ENCODE measurements around the gene ZCCHC7. TPM values are rescaled to one million over a fixed set of nuclear protein-coding genes. Genes with fewer than 3 reads are reported as not detected.

ZCCHC7 gene
- total RNA-seq, 1 donor from 2014 or later, result 25.1 TPM

DNA sequence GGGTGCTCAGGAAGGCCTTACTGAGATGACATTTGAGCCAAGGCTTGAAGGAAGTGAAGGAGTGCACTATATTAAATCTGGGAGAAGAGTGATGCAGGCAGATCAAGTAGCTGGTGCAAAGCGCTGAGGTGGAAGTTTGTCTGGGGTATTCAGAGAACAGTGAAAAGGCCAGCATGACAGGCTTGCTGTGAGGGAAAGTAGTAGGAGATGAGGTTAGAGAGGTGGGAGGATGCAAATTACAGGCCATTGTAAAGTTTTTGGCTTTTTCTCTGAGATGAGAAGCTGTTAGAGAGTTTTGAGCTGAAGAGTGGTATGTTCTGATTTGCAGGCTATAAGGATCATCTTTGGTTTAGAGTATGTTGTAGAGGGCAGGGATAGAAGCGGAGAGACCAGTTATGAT is 221.3 kb downstream of the ZCCHC7 start:
- Histone ChIP-seq H3K4me1 (no peaks in the 10 kb centered on the region), H3K36me3 (no peaks in the 10 kb centered on the region), H3K27me3 (no peaks in the 10 kb centered on the region), H3K9me3 (no peaks in the 10 kb centered on the region), H3K27ac (no peak overlapping the region), H3K4me3 (no peak overlapping the region)
- intact Hi-C loops (cut with DNase I), result no loop called here
- DNase-seq (ENCODE audit: low spot score in 2 of 2), result no peak
- TF ChIP-seq, protein P1, sequence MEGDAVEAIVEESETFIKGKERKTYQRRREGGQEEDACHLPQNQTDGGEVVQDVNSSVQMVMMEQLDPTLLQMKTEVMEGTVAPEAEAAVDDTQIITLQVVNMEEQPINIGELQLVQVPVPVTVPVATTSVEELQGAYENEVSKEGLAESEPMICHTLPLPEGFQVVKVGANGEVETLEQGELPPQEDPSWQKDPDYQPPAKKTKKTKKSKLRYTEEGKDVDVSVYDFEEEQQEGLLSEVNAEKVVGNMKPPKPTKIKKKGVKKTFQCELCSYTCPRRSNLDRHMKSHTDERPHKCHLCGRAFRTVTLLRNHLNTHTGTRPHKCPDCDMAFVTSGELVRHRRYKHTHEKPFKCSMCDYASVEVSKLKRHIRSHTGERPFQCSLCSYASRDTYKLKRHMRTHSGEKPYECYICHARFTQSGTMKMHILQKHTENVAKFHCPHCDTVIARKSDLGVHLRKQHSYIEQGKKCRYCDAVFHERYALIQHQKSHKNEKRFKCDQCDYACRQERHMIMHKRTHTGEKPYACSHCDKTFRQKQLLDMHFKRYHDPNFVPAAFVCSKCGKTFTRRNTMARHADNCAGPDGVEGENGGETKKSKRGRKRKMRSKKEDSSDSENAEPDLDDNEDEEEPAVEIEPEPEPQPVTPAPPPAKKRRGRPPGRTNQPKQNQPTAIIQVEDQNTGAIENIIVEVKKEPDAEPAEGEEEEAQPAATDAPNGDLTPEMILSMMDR (IDR thresholded peaks at IDR 0.05), result no peak

DNA sequence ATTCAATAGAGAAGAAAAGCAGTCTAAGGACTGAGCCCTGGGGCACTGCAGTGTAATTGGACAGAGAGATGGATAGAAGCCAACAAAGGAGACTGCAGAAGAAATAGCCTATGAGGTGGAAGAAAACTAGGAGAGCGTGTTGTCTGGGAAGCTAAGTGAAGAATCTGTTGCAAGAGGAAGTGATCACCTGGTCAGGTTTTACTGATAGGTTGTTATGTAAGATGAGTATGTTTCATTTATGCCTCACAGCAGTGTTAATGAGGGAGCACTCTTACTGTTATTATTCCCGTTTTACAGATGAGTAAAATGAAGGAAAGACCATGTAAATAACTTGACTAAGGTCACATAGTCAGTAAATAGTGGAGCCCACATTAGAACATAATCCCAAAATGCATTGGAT is 222.1 kb downstream of the ZCCHC7 start:
- Histone ChIP-seq H3K4me1 (no peaks in the 10 kb centered on the region), H3K27ac (no peak overlapping the region), H3K4me3 (no peak overlapping the region), H3K27me3 (no peaks in the 10 kb centered on the region), H3K36me3 (no peaks in the 10 kb centered on the region), H3K9me3 (no peaks in the 10 kb centered on the region)
- DNase-seq (ENCODE audit: low spot score in 2 of 2), result no peak
- TF ChIP-seq, protein P1 (IDR thresholded peaks at IDR 0.05), result no peak
- intact Hi-C loops (cut with DNase I), result no loop called here

DNA sequence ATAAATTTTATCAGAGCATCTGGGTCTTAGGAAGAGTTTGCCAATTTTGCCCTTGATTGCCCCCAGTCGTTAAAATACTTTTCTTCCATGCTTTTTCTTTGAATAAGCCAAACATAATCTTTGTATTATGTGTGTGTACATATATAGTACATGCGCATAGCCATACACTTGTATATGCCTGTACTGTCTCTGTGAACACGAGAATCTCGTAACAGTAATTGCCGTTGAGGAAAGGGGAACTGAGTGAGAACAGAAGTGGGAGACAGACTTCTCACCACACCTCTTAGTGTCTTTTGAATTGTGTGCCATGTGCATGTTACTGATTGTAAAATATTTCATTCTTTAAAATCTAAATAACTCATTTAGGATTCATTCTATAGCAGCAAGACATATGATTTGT is 222.5 kb downstream of the ZCCHC7 start:
- intact Hi-C loops (cut with DNase I), result no loop called here
- Histone ChIP-seq H3K4me3 (no peak overlapping the region), H3K27ac (no peak overlapping the region), H3K4me1 (no peaks in the 10 kb centered on the region), H3K36me3 (no peaks in the 10 kb centered on the region), H3K9me3 (no peaks in the 10 kb centered on the region), H3K27me3 (no peaks in the 10 kb centered on the region)
- DNase-seq (ENCODE audit: low spot score in 2 of 2), result no peak
- TF ChIP-seq, protein P1 (IDR thresholded peaks at IDR 0.05), result no peak

DNA sequence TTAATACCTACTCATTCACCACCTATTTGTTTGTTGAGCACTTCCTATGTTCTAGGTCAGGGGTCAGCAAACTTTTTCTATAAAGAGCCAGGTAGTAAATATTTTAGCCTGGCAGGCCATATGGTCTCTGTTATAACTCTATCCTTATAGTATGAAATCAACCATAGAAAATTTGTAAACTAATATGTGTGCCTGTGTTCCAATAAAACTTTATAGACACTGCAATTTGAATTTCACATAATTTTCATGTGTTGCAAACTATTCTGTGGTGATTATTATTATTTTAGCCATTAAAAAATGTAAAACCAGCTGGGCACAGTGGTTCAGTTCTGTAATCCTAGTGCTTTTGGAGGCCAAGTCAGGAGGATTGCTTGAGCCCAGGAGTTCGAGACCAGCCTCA is 223.3 kb downstream of the ZCCHC7 start:
- no peak overlapping the region for H3K4me3 ChIP-seq
- H3K27me3 ChIP-seq, result no peaks in the 10 kb centered on the region
- DNase-seq (ENCODE audit: low spot score in 2 of 2), result no peak
- H3K27ac ChIP-seq, result no peak overlapping the region
- H3K36me3 ChIP-seq, result no peaks in the 10 kb centered on the region
- intact Hi-C loops (cut with DNase I), result no loop called here
- no peaks in the 10 kb centered on the region for H3K4me1 ChIP-seq
- TF ChIP-seq, protein P1 (IDR thresholded peaks at IDR 0.05), result no peak
- H3K9me3 ChIP-seq, result no peaks in the 10 kb centered on the region

DNA sequence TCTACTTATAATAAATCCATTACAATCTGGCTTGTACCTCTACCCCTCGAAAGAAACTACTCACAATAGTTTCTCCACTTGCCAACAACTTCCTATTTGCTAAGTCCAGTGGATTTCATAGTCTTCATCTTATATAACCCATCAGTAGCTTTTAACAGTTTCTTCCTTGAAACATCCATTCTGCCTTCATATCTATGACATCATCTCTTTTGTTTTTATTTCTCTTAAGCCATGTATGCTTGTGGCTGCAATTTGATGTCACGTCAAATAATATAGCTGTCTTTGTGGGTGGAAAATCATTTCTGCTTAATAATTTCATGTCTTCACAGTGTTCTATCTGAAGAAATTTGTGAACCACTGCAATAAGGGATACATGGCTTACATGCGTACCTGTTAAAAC is 224.7 kb downstream of the ZCCHC7 start:
- peaks cover 0 to 4% of the 10 kb centered on the region in 2 donors for H3K36me3 ChIP-seq
- no peaks in the 10 kb centered on the region for H3K27me3 ChIP-seq
- TF ChIP-seq, protein P1 (IDR thresholded peaks at IDR 0.05), result no peak
- intact Hi-C loops (cut with DNase I), result no loop called here
- no peak for DNase-seq (ENCODE audit: low spot score in 2 of 2)
- no peak overlapping the region for H3K4me3 ChIP-seq
- no peak overlapping the region for H3K27ac ChIP-seq
- no peaks in the 10 kb centered on the region for H3K4me1 ChIP-seq
- H3K9me3 ChIP-seq, result no peaks in the 10 kb centered on the region

DNA sequence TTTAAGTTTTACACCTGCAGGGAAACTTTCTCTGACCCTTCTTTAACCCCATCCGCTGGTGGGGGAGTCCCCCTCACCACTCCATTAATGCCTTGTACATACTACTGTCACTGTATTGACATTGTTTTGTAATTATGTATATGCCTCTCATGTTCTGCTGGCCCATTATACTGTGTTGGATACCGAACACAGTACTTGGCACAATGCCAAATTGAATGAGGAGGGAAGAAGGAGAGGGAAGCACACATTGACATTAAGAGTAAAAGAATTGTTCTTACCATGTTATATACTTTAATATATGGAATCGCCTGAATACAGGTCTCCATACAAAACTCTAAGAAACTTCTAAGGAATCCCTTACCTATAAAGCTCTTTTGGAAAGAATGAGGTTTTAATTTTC is 228.5 kb downstream of the ZCCHC7 start:
- TF ChIP-seq, protein P1 (IDR thresholded peaks at IDR 0.05), result no peak
- Histone ChIP-seq H3K27me3 (no peaks in the 10 kb centered on the region), H3K36me3 (peaks cover 6 to 13% of the 10 kb centered on the region in 2 donors), H3K4me1 (no peaks in the 10 kb centered on the region), H3K9me3 (no peaks in the 10 kb centered on the region), H3K4me3 (no peak overlapping the region), H3K27ac (no peak overlapping the region)
- intact Hi-C loops (cut with DNase I), result no loop called here
- no peak for DNase-seq (ENCODE audit: low spot score in 2 of 2)
